ENCODE results near the gene OSBPL2.

OSBPL2 gene

DNA sequence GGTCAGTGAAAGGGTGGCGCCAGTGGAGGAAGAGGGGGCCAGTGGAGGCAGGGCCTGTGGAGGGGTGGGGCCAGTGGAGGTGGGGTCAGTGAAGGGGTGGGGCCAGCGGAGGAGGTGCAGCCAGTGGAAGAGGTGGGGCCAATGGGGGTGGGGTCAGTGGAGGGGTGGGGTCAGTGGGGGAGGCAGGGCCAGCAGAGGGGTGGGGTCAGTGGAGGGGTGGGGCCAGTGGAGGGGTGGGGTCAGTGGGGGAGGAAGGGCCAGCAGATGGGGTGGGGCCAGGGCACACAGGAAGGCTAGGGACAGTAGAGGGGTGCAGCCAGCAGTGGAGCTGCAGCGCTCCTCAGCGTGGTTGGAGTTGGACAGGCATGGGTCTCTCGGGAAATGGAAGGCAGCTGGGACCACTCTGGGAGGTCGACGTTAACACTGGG is 83.2 kb downstream of the OSBPL2 start:
- in situ Hi-C loops (cut with HindIII; ENCODE audit: low sequenced_read_pairs) = no loop called here

DNA sequence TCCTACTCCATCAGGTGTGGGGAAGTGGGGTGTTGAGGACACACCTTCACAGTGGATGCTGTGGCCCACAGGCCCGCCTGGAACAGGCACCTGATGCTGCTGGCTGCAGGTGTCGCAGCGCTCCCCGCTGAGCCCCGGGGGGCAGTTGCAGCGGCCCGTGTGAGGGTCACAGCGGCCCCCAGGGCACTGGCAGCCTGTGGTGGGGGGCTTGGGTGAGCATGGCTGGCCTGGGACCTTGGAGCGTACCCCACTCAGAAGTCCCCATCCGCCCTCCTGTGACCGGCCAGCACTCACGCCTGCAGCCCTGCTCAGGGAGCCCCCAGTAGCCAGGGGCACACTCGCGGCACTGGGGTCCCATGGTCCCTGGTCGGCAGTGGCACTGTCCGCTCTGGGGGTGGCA is 83.7 kb downstream of the OSBPL2 start:
- in situ Hi-C loops (cut with HindIII; ENCODE audit: low sequenced_read_pairs) = no loop called here

DNA sequence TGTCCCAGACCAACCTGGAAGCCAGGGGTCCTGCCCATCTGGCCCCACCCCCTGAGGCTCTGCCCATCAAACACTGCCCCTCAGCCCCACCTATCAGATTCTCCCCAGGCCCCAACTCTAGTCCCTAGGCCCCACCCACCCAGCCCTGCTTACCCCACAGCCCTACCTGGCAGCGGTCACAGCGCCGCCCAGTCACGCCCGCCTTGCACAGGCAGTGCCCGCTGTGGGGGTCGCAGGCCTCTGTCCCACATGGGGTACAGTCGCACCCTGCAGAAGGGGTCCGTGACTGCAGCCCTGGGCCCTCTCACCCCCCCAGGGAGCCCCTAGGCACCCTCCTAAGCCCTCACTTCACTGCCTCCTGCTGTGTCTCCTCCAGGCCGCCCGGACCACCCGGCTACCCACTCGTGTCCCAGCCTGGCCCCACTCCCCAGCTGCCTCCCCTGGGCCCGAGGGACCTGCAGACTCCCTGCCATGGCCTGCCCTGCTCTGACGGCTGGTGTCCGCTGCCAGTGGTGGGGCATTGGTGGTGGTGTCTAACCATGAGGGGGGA is 84.2 kb downstream of the OSBPL2 start:
- in situ Hi-C loops (cut with HindIII; ENCODE audit: low sequenced_read_pairs) = no loop called here

DNA sequence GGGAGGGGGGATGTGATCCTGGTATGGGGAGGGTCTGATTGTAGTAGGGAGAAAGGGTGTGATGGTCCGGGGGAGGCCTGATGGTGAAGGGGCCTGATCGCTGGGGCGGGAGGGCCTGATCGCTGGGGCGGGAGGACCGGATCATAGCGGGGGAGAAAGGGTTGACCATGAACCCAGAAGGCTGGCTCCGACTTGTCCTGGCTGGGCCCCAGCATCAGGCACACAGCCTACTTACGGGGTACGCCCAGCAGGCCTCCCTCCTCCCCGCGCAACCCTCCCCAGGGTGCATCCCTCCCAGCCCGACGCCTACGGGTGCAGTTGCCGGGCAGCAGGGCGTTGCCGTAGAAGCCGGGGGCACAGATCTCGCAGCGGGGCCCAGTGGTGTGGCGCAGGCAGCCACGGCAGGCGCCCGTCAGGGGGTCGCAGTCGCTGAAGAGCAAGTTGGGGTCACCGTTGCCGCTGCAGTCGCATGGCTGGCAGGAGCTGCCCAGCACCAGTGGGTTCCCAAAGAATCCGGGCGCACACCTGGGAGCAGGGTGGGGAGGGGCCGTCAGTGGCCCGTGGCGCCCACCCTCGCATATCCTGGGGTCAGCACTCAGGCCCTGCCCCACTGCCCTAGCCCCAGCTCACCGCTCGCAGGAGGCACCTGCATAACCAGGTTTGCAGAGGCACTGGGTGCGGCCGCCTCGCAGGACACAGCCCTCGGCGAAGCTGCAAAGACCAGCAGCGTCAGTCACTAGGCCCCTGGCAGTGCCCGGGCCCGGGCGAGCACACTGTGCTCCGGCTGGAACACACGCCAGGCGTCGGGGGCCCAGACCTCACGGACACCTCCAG is 85.0 kb downstream of the OSBPL2 start:
- in situ Hi-C loops (cut with HindIII; ENCODE audit: low sequenced_read_pairs) = no loop called here

DNA sequence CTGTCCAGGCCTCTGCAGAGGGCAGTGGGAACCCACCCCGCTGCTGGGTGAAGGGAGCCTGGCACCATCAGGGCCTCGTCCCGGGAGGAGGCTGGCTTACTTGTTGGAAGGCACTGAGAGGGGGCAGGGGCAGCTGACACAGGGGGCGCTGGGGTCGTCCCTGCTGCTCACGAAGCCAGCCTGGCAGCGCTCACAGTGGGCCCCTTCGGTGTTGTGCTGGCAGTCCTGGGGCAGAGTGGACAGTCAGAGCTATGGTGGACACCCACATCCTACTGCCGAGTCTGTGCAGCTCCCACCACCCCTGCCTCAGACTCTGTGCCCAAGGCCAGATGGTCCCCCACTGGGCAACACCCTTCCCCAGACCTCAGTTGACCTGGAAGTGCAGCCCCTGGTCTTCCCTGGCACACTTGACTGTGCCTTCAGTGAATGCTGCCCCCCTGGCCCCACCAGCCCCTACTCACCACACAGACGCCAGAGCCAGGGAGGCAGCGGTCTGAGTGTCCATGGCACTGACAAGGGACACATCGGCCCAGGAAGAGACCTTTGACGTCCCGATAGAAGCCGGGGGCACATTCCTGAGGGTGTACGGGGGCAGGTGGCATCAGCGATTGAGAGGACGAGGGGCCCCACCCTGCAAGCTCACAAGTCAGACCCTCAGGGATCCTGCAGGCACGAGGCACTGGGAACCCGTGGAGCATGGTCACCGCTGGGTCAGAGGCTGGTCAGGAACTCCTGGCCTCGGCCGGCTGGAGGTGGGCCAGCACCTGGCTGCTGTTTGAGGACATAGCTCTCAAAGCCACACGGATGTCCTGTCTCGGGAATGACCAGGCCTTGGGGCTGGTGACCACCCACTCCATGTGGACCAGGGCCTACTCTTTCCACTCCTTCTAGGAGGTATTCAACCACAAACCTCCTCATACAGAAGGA is 85.9 kb downstream of the OSBPL2 start:
- in situ Hi-C loops (cut with HindIII; ENCODE audit: low sequenced_read_pairs) = no loop called here

DNA sequence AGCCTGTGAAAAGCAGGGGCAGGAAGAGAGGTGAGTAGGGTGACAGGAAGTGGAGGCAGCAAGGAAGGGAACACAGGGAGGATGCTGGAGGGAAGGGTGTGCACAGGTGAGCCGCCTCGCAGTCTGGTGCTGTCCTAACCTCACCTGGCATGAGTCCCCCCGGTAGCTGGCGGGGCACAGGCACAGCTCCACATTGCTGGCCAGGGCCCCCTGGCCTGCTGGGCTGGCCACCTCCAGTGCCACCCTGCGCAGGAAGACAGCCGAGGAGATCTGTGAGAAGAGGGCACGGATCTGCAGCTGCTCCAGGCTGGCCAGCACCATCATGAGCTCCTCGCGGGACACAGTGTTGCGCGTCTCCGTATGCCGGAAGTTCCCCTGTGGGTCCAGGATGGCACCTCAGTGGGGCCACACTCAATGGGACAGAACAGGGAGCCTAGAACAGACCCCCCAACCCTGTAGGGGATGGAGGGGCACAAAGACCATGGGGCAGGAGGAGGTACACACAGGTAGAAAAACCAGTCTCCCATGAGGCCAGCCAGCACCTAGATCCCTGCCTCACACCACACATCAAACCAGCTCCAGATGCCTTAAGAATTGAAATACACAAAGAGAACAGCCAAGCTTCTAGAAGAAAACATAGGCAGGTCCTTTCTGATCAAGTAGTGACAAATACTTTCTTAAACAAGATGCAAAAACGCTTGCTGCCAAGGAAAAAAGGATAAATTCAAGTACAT is 87.0 kb downstream of the OSBPL2 start:
- in situ Hi-C loops (cut with HindIII; ENCODE audit: low sequenced_read_pairs) = no loop called here

DNA sequence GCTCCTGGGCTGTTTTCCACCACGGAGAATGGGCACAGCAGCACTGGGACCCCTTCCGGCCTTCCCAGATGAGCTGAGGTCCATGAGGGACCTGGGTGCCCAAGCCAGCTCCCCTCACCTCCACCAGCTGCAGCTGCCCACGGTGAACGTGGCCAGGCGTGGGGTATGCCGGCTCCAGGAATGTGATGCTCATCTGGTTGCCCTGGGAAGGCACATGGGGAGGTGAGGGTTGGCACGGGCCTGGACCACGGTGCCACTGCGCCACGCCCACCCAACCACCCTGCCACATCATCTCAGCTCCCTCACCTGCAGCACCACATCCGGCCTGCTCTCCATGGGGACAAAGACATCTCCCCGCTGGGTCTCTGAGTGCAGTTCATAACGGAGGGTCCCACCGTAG is 88.2 kb downstream of the OSBPL2 start:
- in situ Hi-C loops (cut with HindIII; ENCODE audit: low sequenced_read_pairs) = no loop called here

DNA sequence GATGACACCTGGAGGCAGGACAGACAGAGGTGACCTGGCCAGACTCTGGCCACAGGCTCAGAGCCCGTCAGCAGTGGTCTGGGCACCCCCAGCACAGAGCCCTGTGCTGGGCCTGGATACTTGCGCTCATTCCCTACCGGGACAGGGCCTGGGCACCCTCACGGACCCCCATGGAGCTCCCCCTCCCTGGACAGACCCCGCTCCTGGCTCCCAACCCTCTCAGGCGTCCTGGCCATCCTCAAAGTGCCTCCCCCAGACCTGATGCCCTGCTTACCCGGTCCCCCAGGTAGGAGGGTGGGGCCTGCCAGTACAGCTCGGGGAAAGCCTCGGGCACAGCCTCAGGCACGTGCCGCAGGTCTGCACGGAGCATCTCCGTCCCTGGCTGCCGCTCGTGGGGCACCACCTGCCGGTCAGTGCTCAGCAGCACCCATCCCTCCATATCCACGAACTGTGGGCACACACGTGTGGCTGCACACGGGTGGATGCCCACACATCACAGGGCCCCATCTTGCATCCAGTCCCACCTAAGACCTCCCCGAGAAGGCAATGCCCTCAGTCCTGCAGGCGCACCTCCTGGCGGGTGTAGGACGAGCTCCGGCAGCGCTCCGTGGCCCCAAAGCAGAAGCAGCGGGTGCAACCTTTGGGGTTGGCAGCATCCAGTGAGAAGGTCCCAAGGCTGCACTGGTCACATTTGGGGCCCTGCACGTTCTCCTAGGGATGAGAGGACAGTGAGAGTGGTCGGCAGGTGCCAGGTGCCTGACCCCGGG is 88.8 kb downstream of the OSBPL2 start:
- in situ Hi-C loops (cut with HindIII; ENCODE audit: low sequenced_read_pairs) = no loop called here

DNA sequence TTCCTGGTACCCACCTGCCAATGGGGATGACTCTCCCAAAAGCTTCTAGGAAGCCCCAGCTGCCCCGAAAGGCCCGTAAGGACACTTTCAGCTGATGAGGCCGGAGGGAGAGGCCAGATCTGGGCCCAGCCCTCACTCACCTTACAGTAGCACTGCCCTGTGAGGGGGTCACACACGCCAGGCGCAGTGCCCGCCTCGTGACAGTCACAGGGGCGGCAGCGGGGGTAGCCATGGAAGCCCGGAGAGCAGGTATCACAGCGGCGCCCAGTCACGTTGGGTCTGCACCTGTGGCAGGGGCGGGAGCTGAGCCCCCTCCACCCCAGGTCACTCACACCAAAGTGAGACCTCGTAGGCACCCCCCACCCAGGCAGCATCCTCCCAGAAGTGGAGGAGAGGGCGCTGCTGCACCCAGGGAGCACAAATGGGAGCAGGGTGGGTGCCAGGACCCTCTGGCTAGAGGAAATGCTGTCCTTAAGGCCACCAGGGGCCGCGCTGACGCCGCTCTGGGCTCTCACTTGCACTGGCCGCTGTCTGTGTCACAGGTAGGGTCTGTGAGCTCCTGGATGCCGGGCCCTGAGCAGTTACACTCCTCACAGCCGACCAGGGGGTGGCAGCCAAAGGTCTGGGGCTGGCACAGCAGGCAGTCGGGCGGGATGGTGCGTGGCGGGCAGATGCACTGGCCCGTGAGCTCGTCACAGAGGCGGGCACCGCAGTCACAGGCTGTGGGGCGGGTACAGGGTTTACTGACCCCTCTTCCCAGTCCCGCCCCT is 89.6 kb downstream of the OSBPL2 start:
- in situ Hi-C loops (cut with HindIII; ENCODE audit: low sequenced_read_pairs) = no loop called here

DNA sequence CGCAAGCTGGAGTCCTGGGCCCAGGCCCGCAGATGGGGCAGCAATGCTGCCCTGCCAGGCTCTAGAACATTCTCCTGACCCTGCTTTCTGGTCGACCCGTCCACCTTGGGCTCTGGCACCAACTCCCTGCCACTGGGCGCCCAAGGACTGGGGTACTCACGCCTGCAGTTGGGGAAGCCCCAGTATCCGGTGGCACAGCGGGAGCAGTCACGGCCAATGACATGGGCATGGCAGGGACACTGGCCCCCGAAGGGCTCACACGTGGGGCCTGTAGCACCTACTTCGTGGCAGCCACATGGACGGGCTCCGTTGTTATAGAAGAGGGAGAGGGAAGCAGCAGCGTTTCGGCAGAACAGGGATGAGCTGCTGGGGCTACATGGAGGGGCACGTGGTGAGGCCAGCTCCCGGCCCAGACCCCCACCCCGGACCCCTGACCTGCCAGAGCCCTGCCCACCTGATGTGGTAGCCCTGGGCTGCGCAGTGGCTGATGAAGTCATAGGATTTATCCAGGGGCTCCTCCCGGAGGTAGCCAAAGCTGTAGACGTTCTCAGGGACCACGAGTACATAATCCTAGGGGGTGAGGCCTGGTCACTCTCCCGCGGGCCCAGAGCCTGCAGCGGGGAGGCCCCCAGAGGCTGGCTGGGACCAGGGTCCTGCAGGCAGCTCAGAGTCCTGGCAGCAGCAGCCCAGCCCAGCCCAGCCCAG is 90.5 kb downstream of the OSBPL2 start:
- in situ Hi-C loops (cut with HindIII; ENCODE audit: low sequenced_read_pairs) = no loop called here

DNA sequence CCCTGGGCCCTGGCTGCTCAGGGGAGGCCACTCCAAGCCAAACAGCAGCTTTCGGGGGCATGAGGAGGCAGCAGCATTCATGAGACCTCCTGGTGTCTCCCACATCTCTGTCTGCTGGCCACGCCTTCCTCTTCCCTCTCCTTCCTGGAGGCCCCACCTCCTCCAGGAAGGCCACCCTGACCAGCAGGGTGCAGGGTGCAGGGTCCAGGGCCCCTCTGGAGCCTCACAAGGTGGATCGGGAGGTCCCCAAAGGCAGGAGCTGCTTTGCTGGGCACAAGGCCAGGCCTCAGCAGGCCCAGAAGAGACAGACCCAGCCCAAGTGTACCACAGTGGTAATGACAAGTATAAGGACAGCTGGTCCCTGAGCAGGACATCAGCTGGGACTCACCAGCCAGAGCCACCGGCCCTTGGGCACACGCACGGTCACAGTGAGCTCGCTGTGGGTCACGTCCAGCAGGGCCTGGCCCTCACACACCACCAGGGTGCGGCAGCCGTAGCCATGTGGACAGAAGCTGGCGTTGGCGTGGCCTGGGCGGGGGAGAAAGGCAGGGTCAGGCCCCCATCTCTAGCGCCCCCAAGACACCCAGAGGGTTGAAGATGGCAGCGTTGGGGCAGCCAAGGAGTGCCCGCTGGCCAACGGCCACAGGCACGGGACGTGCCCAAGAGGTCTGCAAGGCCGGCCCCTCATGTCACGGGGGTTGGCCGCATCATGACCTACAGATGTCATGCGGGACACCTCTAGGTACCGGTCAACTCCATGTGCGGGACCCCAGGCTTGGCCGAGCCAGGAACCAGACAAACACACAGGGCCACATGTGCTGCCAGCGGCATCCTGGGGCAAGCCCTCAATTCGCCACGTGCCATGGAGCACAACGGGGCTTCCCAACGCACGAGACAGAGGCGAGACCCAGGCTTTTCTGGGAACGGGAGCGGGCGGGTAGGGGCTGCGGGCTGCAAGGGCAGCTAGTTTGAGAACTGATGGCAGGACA is 91.4 kb downstream of the OSBPL2 start:
- in situ Hi-C loops (cut with HindIII; ENCODE audit: low sequenced_read_pairs) = no loop called here

DNA sequence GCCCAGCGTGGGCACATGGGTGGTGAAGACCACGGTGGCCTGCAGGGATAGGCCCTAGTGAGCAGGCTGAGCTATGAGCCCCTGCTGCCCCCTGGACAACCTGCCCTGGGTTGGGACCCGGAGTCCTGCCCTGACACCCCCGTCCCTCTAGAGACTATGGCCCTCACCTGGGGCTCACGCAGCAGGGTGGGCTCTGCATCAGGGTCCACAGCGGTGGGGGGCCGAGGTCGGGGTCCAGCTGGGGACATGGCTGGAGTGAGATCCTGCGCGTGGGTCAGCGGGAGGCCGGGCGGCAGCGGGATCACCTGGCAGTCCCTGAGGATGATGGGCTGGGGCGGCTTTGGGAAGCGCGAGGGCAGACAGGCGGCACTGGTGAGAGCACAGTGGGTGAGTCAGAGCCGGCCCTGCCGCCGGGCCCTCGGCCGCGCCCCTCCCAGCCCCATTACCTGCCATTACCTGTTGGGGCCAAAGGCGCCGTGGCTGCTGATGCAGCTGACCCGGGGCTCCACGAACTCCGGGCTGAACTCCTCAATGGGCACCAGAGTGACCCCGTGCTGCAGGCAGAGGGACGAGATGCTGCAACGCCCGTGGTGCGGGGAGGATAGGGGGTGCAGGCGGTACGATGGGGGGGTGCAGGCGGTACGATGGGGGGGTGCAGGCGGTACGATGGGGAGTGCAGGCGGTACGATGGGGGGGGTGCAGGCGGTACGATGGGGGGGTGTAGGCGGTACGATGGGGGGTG is 92.4 kb downstream of the OSBPL2 start:
- in situ Hi-C loops (cut with HindIII; ENCODE audit: low sequenced_read_pairs) = no loop called here

DNA sequence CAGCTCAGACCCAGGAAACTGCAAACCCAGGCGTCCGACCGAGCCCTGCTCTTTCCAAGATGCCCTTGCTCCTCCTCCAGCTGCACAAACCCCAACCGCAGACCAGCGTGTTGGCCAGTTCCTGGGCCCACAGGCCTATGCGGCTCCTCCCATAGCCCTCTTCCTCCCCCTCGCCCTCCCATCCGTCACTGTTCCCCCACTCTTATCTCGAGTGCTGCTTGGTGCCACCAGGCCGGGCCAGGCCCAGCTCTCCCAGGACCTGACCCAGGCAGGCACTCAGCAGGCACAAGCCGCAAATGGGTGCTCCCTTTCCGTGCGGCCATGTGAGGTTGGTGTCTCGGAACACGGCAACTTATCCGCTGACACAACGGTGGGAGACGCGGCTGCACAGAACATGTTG is 93.0 kb downstream of the OSBPL2 start:
- in situ Hi-C loops (cut with HindIII; ENCODE audit: low sequenced_read_pairs) = no loop called here

DNA sequence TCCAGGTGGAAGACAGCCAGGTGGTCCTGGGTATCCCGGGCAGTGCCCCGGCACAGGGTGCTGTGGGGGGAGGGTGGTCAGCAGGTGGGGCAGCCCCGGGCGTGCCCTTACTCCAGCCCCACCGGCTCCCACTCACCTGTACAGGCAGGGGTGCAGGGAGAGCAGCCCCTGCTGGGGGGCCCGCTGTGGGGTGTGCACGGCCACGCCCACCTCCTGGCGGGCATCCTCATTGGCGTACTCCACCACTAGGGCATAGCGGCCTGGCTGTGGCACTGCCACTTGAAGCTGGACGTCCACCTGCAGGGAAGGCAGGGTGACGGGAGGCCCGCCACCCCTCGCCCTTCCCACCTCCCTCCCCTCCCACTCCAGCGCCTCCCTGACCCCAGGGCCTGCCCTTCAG is 94.1 kb downstream of the OSBPL2 start:
- in situ Hi-C loops (cut with HindIII; ENCODE audit: low sequenced_read_pairs) = no loop called here

DNA sequence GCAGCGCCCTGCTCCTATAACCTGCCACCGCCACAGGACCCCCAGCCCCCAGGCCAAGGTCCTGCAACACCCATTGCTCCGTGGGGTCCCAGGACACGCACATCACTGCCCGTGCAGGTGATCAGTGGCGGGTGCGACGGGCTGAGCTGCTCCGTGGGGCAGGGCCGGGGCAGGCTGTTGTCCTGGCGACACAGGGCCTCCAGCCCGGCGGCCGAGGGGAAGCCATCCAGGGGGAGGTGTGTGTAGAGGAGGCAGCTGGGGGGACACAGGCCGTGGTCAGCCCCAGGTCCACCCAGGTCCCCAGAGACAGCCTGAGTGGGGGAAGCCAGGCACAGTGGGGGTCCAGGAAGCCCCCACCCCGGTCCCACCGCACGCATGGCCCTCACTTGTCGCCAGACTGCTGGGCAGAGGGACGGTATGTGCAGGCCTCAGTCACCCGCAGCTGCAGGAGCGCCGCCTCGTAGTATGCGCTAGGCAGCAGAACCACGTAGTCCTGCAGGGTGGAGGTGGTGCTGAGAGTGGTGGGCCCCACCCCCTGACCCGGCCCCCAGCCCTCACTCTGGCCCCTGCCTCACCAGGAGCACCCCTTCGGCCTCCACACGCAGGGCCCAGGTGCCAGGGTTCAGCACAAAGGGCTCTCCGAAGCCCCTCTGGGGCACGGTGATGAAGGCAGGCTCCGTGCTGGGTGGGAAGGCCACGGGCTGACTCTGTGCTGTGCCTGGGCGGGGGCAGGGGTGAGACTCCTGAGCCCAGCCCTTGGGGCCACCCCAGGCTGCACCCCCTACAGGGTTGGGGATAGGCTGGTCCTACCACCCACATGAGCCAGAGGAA is 94.9 kb downstream of the OSBPL2 start:
- in situ Hi-C loops (cut with HindIII; ENCODE audit: low sequenced_read_pairs) = no loop called here

Measured in endothelial cell of hepatic sinusoid (primary cell).